BE2C (cell line): ENCODE data around the gene TRPM3.
"Not testable (repeated sequence)": the region's sequence is repeated elsewhere in the genome, so short reads cannot be mapped to it uniquely, and the experiment has no call there.

ENCODE experiments used
- DNase-seq: peaks from one replicate; pipeline ENCODE4 v3.0.0-alpha.2; 2020
- H3K27me3 ChIP-seq: fragments of 250-450 bp; sonication (Bioruptor Pico); 2 replicates; pipeline ENCODE4 v1.5.1; 2020; ENCODE audit warnings: mild to moderate bottlenecking
- H3K36me3 ChIP-seq: fragments of 250-450 bp; sonication (Bioruptor Pico); 2 replicates; pipeline ENCODE4 v1.5.1; 2020; ENCODE audit warnings: mild to moderate bottlenecking
- H3K4me1 ChIP-seq: fragments of 250-450 bp; sonication (Bioruptor Pico); 2 replicates; pipeline ENCODE4 v1.5.1; 2020
- H3K4me3 ChIP-seq: 2 replicates; pipeline ENCODE4 v1.5.1; 2011; ENCODE audit warnings: low read depth, low read length
- H3K9me3 ChIP-seq: fragments of 250-450 bp; sonication (Bioruptor Pico); 2 replicates; pipeline ENCODE4 v1.5.1; 2020
- TF ChIP-seq, protein P1 (sequence below): IDR thresholded peaks from 2 replicates; pipeline ENCODE4 v1.5.1; 2012; ENCODE audit warnings: mild to moderate bottlenecking, low read depth, low read length

The TRPM3 gene

DNA sequence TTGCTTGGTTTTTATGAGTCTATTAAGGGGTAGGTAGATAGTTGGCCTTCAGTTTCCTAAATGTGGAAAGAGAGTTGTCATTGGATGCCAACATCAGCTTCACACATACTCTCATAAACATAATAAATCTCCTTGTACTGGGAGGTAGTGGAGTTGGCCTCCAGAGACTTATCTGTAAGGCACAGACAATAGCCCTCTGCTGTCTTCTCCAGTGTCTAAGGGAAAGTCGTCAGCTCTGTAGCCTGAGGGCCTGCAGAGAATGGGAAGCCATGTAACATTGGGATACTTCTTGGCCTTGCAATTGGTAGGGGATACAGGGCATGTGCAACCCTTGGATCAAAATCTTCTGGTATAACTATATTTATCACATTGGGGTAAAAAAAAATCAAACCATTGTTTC, 375.1 kb downstream of the TRPM3 start:
- no peaks in the 10 kb centered on the region for H3K27me3 ChIP-seq
- H3K4me1 ChIP-seq, result peaks cover 18% of the 10 kb centered on the region
- H3K9me3 ChIP-seq, result no peaks in the 10 kb centered on the region
- no peak overlapping the region for H3K4me3 ChIP-seq
- DNase-seq, result peak; percentile 30
- TF ChIP-seq, protein P1, sequence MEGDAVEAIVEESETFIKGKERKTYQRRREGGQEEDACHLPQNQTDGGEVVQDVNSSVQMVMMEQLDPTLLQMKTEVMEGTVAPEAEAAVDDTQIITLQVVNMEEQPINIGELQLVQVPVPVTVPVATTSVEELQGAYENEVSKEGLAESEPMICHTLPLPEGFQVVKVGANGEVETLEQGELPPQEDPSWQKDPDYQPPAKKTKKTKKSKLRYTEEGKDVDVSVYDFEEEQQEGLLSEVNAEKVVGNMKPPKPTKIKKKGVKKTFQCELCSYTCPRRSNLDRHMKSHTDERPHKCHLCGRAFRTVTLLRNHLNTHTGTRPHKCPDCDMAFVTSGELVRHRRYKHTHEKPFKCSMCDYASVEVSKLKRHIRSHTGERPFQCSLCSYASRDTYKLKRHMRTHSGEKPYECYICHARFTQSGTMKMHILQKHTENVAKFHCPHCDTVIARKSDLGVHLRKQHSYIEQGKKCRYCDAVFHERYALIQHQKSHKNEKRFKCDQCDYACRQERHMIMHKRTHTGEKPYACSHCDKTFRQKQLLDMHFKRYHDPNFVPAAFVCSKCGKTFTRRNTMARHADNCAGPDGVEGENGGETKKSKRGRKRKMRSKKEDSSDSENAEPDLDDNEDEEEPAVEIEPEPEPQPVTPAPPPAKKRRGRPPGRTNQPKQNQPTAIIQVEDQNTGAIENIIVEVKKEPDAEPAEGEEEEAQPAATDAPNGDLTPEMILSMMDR, result no peak
- no peaks in the 10 kb centered on the region for H3K36me3 ChIP-seq

DNA sequence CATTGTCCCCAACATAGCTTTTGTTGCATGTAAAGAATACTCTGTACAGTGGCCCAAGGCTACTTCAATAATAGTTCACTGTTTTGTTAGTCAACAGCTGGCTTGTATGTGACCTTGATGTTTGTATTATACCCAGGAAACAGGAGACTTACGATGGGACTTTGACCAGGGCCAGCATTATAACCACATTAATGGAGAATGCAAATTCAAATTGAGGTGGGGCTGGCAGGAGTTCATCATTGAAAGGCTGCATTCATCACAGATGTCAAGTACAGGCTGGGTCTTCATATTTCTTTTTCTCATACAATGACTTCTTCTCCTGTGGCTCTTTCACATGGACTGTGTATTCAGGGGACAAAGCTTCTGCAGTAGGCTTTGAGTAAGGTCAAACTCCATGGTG, 396.6 kb downstream of the TRPM3 start:
- H3K27me3 ChIP-seq, H3K9me3 ChIP-seq, H3K4me3 ChIP-seq, DNase-seq, H3K4me1 ChIP-seq, H3K36me3 ChIP-seq: not testable (repeated sequence)

DNA sequence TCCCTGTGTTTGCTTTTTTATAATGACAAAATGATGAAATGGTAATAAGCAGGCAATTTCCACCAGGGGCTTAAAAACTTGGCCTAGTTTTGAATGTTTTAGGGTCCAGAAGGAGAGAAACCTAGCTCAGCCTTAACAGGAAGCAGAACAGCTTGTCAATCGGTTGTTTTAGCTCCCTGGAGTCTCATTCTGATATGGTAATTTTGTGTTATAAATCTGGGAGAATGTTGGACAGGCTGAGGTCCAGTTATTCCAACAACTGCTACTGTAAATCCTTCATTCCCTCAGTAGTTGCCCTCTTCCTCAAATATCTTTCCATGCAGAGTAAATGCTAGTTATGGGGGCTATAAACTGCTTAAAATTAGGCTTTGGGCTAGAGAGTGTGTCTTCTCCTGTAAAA, 397.4 kb downstream of the TRPM3 start:
- not testable (repeated sequence) for H3K27me3 ChIP-seq, H3K4me3 ChIP-seq, DNase-seq, H3K9me3 ChIP-seq, H3K4me1 ChIP-seq, H3K36me3 ChIP-seq

DNA sequence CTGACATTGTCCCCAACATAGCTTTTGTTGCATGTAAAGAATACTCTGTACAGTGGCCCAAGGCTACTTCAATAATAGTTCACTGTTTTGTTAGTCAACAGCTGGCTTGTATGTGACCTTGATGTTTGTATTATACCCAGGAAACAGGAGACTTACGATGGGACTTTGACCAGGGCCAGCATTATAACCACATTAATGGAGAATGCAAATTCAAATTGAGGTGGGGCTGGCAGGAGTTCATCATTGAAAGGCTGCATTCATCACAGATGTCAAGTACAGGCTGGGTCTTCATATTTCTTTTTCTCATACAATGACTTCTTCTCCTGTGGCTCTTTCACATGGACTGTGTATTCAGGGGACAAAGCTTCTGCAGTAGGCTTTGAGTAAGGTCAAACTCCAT, 414.6 kb downstream of the TRPM3 start:
- H3K9me3 ChIP-seq, H3K4me3 ChIP-seq, H3K36me3 ChIP-seq, H3K4me1 ChIP-seq, DNase-seq, H3K27me3 ChIP-seq: not testable (repeated sequence)

DNA sequence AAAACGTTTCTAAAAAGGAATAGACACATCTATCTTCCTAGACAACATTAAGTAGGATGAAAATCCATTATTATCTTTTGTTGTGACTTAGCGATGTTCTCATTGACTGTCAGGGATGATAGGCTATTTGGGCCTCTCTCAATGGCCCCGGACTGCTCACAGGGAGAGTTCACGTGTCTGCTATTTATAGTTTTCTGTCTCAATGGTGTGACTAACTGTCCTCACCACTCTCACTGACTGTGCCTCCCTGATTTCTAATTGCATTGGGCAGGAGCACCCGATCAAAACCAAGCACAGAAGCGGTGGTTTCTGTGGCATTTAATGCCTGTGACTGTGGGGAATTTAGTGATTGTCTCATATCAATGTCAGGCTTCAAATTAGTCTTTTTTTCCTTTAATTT, 420.3 kb downstream of the TRPM3 start:
- DNase-seq, result no peak

DNA sequence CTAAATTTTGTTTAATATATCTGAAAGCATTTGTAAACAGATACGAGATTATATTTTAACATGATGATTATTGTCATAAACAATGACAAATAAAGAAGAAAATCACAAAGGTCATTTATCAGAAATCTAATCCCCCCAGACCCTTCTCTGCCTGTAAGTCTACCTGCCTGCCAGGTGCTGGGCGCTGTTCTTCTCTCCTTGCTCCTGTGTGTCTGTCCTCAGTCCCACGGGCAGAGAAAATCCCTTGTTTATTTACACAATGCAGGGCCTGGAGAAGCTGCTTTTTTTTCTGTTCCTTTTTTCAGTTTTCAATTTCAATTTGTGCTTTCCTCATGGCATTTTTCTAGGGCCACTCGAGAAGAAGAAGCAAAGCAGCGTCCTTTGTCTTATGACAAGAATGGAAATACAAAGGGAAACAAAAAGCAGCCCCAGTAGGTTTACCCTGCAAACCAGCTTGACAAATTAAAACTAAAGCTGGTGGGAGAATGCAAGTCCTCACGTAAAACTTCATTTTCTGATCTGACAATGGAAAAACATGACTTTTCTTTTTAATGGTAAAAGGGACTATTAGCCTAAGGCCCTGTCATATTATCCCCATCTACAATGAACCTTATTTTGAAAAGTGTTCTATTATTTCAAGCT, 424.6 kb downstream of the TRPM3 start:
- H3K27me3 ChIP-seq, result no peaks in the 10 kb centered on the region
- TF ChIP-seq, protein P1, result no peak
- DNase-seq, result no peak
- H3K9me3 ChIP-seq, result no peaks in the 10 kb centered on the region
- no peaks in the 10 kb centered on the region for H3K36me3 ChIP-seq
- no peaks in the 10 kb centered on the region for H3K4me1 ChIP-seq
- no peak overlapping the region for H3K4me3 ChIP-seq

More for the DNA sequence above, 420.3 kb downstream of the TRPM3 start:
- TF ChIP-seq, protein P1, result no peak
- Histone ChIP-seq H3K36me3 (no peaks in the 10 kb centered on the region), H3K27me3 (no peaks in the 10 kb centered on the region), H3K4me3 (no peak overlapping the region), H3K9me3 (no peaks in the 10 kb centered on the region), H3K4me1 (no peaks in the 10 kb centered on the region)

DNA sequence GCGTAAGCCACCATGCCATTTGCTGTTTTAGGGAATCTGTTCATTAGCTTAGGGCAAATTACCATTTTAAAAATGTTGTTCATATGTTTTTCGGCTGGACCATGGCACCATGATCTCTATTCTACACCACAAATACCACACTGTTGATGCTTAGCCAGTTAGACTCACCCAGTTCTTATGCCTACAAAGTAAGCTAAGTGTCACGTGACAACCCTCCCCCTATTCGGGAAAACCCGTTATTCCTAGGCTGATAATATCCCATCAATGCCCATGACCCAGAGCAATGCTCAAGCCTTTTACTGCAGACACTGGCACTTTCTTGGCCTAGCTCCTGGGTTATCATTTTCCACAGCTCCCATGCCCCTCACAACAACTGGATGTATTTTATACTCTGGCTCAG, 426.7 kb downstream of the TRPM3 start:
- TF ChIP-seq, protein P1, result no peak
- no peak for DNase-seq
- no peak overlapping the region for H3K4me3 ChIP-seq
- no peaks in the 10 kb centered on the region for H3K27me3 ChIP-seq
- no peaks in the 10 kb centered on the region for H3K4me1 ChIP-seq
- no peaks in the 10 kb centered on the region for H3K9me3 ChIP-seq
- no peaks in the 10 kb centered on the region for H3K36me3 ChIP-seq

DNA sequence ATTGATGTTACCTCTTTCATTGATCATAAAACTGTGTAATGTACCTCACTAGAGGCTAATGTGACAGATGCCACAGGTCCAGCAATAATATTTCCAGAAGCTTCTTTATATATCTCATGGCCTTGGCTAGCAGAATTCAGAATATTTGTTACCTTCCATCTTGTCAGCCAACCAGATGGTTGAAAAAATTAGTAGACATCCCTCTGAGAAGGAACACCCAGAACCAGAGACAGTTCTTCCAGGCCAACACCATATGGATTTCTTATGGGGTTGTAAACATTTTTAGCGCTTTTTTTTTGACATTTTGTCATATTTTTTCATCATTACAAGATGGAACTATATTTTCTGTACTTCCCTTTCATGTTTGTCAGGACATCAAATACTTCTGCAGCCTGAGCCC, 428.2 kb downstream of the TRPM3 start:
- Histone ChIP-seq H3K4me3 (no peak overlapping the region), H3K4me1 (no peaks in the 10 kb centered on the region), H3K9me3 (no peaks in the 10 kb centered on the region), H3K36me3 (no peaks in the 10 kb centered on the region), H3K27me3 (no peaks in the 10 kb centered on the region)
- TF ChIP-seq, protein P1, result no peak
- no peak for DNase-seq
